ENCODE measurements around the gene WARS2. TPM values are rescaled to one million over a fixed set of nuclear protein-coding genes. Genes with fewer than 3 reads are reported as not detected.
A peak's percentile ranks its signal among the peaks of the same experiment; 100 is the strongest.

WARS2 gene
- total RNA-seq, 4 donors from 2014 or later = 13.3 to 28.1 (median 16.2) TPM

DNA sequence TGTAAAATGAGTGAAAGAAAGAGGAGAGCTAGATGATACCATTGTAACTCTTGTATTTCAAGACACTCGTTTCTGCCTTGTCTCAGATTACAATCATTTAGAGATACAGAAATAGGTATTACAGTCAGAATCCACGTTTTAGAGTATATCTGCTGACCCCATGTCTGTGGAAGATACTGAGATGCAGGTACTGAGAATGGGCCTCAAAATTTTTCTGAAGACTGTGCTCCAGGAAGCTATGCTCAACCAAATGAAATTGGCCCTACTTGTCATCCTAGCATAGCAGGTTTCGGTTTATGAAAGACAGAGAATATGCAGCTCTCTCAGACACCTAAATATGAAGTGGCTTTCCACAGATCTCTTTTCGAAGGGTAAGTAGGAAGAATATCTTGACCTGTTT is 6.0 kb upstream of the WARS2 start:
- DNase-seq (ENCODE audit: low spot score in 2 of 2) = no peak
- H3K27me3 ChIP-seq = no peaks in the 10 kb centered on the region
- TF ChIP-seq EP300 (IDR thresholded peaks at IDR 0.05) = no peak
- no peak for TF ChIP-seq POLR2A (IDR thresholded peaks at IDR 0.05)
- TF ChIP-seq POLR2AphosphoS5 (IDR thresholded peaks at IDR 0.05) = no peak
- TF ChIP-seq, protein P1, sequence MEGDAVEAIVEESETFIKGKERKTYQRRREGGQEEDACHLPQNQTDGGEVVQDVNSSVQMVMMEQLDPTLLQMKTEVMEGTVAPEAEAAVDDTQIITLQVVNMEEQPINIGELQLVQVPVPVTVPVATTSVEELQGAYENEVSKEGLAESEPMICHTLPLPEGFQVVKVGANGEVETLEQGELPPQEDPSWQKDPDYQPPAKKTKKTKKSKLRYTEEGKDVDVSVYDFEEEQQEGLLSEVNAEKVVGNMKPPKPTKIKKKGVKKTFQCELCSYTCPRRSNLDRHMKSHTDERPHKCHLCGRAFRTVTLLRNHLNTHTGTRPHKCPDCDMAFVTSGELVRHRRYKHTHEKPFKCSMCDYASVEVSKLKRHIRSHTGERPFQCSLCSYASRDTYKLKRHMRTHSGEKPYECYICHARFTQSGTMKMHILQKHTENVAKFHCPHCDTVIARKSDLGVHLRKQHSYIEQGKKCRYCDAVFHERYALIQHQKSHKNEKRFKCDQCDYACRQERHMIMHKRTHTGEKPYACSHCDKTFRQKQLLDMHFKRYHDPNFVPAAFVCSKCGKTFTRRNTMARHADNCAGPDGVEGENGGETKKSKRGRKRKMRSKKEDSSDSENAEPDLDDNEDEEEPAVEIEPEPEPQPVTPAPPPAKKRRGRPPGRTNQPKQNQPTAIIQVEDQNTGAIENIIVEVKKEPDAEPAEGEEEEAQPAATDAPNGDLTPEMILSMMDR (IDR thresholded peaks at IDR 0.05) = no peak
- no peak overlapping the region for H3K27ac ChIP-seq
- H3K4me3 ChIP-seq = no peak overlapping the region
- no peaks in the 10 kb centered on the region for H3K9me3 ChIP-seq
- no peaks in the 10 kb centered on the region for H3K36me3 ChIP-seq
- 72% methylated on average over 4 of the region's 4 CpGs for WGBS
- peaks cover 6% of the 10 kb centered on the region for H3K4me1 ChIP-seq

DNA sequence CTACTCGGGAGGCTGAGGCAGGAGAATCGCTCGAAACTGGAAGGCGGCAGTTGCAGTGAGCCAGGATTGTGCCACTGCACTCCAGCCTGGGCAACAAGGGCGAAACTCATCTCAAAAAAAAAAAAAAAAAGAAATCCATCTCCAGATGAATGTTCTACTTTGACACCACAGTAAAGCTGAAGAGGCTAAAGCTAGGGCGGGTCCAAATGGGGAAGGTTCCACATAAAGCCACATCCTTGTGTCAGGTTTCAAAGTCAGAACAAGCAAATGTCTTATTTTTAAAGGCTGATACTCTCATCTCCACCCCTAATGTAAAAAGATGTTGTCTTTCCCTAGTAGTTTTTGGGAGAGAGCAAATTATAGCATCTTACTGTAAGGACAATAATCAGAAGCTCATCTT is 4.4 kb upstream of the WARS2 start:
- no peak for DNase-seq (ENCODE audit: low spot score in 2 of 2)
- Histone ChIP-seq H3K4me1 (peaks cover 14% of the 10 kb centered on the region), H3K9me3 (no peaks in the 10 kb centered on the region), H3K36me3 (no peaks in the 10 kb centered on the region), H3K27ac (no peak overlapping the region), H3K4me3 (no peak overlapping the region), H3K27me3 (no peaks in the 10 kb centered on the region)
- 94% methylated on average over 6 of the region's 6 CpGs for WGBS
- TF ChIP-seq EP300 (IDR thresholded peaks at IDR 0.05) (no peak), POLR2AphosphoS5 (IDR thresholded peaks at IDR 0.05) (no peak), POLR2A (IDR thresholded peaks at IDR 0.05) (no peak)
- TF ChIP-seq, protein P1 (IDR thresholded peaks at IDR 0.05) = no peak

DNA sequence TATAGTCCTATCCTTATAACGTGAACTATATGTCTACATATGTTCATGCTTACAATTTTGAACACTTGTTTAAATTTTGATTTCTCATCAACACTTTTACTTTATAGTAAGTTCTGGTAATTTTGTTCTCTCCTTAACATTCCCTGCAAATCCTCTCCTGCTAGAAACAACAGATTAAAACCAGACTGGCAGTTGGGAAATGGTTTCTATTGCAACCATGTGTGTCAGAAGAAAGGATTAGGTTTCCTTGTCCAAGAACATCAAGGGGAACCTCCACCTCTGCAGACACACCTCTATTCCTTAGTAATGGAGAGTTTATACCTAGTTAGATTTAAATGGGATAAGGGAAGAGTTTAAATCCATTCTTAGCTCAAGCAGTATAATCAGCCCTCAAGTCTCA is 3.3 kb upstream of the WARS2 start:
- H3K9me3 ChIP-seq = no peaks in the 10 kb centered on the region
- TF ChIP-seq POLR2AphosphoS5 (IDR thresholded peaks at IDR 0.05) = no peak
- TF ChIP-seq, protein P1 (IDR thresholded peaks at IDR 0.05) = no peak
- no peak for TF ChIP-seq POLR2A (IDR thresholded peaks at IDR 0.05)
- TF ChIP-seq EP300 (IDR thresholded peaks at IDR 0.05) = no peak
- no peaks in the 10 kb centered on the region for H3K36me3 ChIP-seq
- no peak for DNase-seq (ENCODE audit: low spot score in 2 of 2)
- peaks cover 20% of the 10 kb centered on the region for H3K4me1 ChIP-seq
- no peaks in the 10 kb centered on the region for H3K27me3 ChIP-seq
- WGBS = 73% methylated on average over 1 of the region's 1 CpG
- H3K4me3 ChIP-seq = no peak overlapping the region
- no peak overlapping the region for H3K27ac ChIP-seq

GRCh38 chr1:119141660-119142059 is 1.2 kb upstream of the WARS2 start:
- DNase-seq (ENCODE audit: low spot score in 2 of 2) = no peak
- Histone ChIP-seq H3K9me3 (no peaks in the 10 kb centered on the region), H3K27ac (no peak overlapping the region), H3K36me3 (no peaks in the 10 kb centered on the region), H3K27me3 (no peaks in the 10 kb centered on the region), H3K4me3 (peak overlapping the region; percentile 60), H3K4me1 (peaks cover 20% of the 10 kb centered on the region)
- TF ChIP-seq POLR2A (IDR thresholded peaks at IDR 0.05) (no peak), POLR2AphosphoS5 (IDR thresholded peaks at IDR 0.05) (no peak), EP300 (IDR thresholded peaks at IDR 0.05) (no peak)
- TF ChIP-seq, protein P1 (IDR thresholded peaks at IDR 0.05) = no peak
- WGBS = 88% methylated on average over 1 of the region's 1 CpG

DNA sequence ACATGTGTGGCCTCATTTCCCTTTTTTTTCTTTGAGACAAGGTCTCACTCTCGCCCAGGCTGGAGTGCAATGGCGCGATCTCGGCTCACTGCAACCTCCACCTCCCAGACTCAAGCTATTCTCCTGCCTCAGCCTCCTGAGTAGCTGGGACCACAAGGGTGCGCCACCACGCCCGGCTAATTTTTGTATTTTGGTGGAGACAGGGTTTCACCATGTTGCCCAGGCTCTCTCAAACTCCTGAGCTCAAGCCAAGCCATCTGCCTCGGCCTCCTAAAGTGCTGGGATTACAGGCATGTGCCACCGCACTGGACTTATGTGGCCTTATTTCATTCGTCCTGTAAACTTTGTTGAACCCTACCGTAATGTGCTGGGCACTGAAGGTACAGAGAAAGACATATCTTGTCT is 569 bp upstream of the WARS2 start:
- DNase-seq (ENCODE audit: low spot score in 2 of 2) = peak in 1 of 2 donors; percentile 72
- no peaks in the 10 kb centered on the region for H3K36me3 ChIP-seq
- peak overlapping the region; percentile 99 for H3K27ac ChIP-seq
- WGBS = 53% methylated on average over 11 of the region's 11 CpGs
- H3K9me3 ChIP-seq = no peaks in the 10 kb centered on the region
- TF ChIP-seq EP300 (IDR thresholded peaks at IDR 0.05) (no peak), POLR2A (IDR thresholded peaks at IDR 0.05) (no peak), POLR2AphosphoS5 (IDR thresholded peaks at IDR 0.05) (no peak)
- TF ChIP-seq, protein P1 (IDR thresholded peaks at IDR 0.05) = no peak
- H3K4me3 ChIP-seq = peak overlapping the region; percentile 60
- H3K27me3 ChIP-seq = no peaks in the 10 kb centered on the region
- peaks cover 25% of the 10 kb centered on the region for H3K4me1 ChIP-seq

Data from suprapubic skin (tissue), 4 donors.